Gastrocnemius medialis (tissue), 4 donors: Measurements from ENCODE around the gene CADM2. TPM values are rescaled to one million over a fixed set of nuclear protein-coding genes. Genes with fewer than 3 reads are reported as not detected.

ENCODE experiments used
- ATAC-seq, 2 donors: fragments of 150-250 bp; one replicate each; pipeline ENCODE4 v1.9.1; 2016
- DNase-seq, 2 donors: peaks; one replicate each; pipeline ENCODE4 v3.0.0-alpha.2; 2019
- H3K27ac ChIP-seq, 4 donors: fragments of 200-600 bp; sonication (generic); 1 replicate in 1 of 4; 2 replicates in 3 of 4; pipeline ENCODE4 v1.5.1; 2016 to 2018; ENCODE audit warnings: mild to moderate bottlenecking in 2 of 4, moderate library complexity in 1 of 4
- H3K27me3 ChIP-seq, 3 donors: fragments of 200-600 bp; sonication (generic) in 2 of 3; 1 replicate in 1 of 3; 2 replicates in 2 of 3; pipeline versions ENCODE4 v1.5.1 to v1.6.0; 2016 to 2019; ENCODE audit warnings: mild to moderate bottlenecking in 1 of 3, moderate library complexity in 1 of 3
- H3K36me3 ChIP-seq, 2 donors: fragments of 200-600 bp; sonication (generic) in 1 of 2; one replicate each; pipeline ENCODE4 v1.5.1; 2017 to 2018
- H3K4me1 ChIP-seq, 2 donors: fragments of 200-600 bp; sonication (generic) in 1 of 2; one replicate each; pipeline ENCODE4 v1.5.1; 2016 to 2017; ENCODE audit warnings: mild to moderate bottlenecking in 2 of 2
- H3K4me3 ChIP-seq, 4 donors: fragments of 200-600 bp; sonication (generic) in 3 of 4; 1 replicate in 1 of 4; 2 replicates in 3 of 4; pipeline ENCODE4 v1.5.1; 2016 to 2019; ENCODE audit warnings: mild to moderate bottlenecking in 2 of 4
- H3K9me3 ChIP-seq, 3 donors: fragments of 200-600 bp; sonication (generic) in 2 of 3; 1 replicate in 1 of 3; 2 replicates in 2 of 3; pipeline ENCODE4 v1.5.1; 2016 to 2019
- POLR2A ChIP-seq, 2 donors: fragments of 450-650 bp; IDR thresholded peaks; one replicate each; pipeline ENCODE4 v1.6.1; 2017; ENCODE audit warnings: antibody characterized with exemption in 2 of 2, mild to moderate bottlenecking in 2 of 2, moderate library complexity in 2 of 2
- in situ Hi-C, 4 donors: fragments of 200-750 bp; cut with MboI; loops; one replicate each; pipeline versions ENCODE4 v1.15.0 to v1.8.0; 2017; ENCODE audit warnings: low sequenced_read_pairs in 4 of 4
- intact Hi-C: fragments of 100-400 bp; cut with DNase I; formaldehyde crosslinking; loops from one replicate; pipeline ENCODE4 v1.15.1; 2023; ENCODE audit warnings: low total_unique reads
- total RNA-seq, 4 donors: library from RNA; depleted of rRNA; stranded (reverse); fragments of >200 nt; gene quantifications; one replicate each; pipeline versions ENCODE4 v1.1.0 to v1.2.3, GENCODE V29; 2016
- TF ChIP-seq, protein P1 (sequence below), 5 experiments: fragments of 450-650 bp in 3 of 5; fragments of 200-600 bp in 2 of 5; sonication (generic) in 2 of 5; IDR thresholded peaks in 4 of 5; conservative IDR thresholded peaks in 1 of 5; 1 replicate in 4 of 5; 2 replicates in 1 of 5; pipeline ENCODE4 v1.5.1; 2016 to 2019; ENCODE audit warnings: antibody characterized with exemption in 5 of 5, mild to moderate bottlenecking in 3 of 5, moderate library complexity in 3 of 5

CADM2 gene
- total RNA-seq, 4 donors from 2014 or later, result 2.7 to 9.0 (median 6.0) TPM

DNA sequence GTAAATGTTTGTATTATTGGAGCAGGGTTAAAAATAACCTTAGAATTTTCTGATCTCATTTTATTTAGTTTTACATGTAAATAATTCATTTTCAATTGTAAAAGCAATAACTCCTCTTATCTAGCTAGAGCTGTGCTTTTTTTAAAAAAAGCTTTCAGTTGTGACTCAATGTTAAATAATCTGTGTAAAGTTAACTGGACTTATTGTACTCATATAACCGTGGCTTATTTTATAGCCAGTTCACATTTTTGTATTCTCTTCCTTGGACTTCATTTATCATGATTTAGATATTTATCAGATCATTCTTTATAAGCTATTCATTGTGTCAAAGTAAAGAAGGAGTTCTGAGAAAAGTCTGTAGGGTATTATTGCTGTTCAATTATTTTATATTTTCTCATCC is 435.6 kb downstream of the CADM2 start:
- intact Hi-C loops, result no loop called here

DNA sequence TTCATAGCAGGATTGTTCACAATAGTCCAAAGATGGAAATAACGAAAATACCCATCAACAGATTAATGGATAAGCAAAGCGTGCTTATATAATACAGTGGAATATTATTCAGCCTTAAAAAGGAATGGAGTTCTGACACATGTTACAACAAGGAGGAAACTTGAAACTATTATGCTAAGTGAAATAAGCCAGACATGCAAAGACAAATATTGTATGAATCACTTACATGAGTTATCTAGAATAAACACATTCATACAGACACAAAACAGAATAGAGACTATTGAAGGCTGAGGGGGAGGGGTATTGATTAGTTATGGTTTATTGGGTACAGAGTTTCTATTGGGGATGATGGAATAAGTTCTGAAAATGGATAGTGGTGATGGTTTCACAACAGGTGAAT is 438.6 kb downstream of the CADM2 start:
- H3K27me3 ChIP-seq, result no peaks in the 10 kb centered on the region
- no peak for TF ChIP-seq POLR2A (IDR thresholded peaks at IDR 0.05)
- TF ChIP-seq, protein P1, sequence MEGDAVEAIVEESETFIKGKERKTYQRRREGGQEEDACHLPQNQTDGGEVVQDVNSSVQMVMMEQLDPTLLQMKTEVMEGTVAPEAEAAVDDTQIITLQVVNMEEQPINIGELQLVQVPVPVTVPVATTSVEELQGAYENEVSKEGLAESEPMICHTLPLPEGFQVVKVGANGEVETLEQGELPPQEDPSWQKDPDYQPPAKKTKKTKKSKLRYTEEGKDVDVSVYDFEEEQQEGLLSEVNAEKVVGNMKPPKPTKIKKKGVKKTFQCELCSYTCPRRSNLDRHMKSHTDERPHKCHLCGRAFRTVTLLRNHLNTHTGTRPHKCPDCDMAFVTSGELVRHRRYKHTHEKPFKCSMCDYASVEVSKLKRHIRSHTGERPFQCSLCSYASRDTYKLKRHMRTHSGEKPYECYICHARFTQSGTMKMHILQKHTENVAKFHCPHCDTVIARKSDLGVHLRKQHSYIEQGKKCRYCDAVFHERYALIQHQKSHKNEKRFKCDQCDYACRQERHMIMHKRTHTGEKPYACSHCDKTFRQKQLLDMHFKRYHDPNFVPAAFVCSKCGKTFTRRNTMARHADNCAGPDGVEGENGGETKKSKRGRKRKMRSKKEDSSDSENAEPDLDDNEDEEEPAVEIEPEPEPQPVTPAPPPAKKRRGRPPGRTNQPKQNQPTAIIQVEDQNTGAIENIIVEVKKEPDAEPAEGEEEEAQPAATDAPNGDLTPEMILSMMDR (IDR thresholded peaks at IDR 0.05 in 4 of 5, conservative IDR thresholded peaks at IDR 0.05 in 1 of 5), result no peak
- intact Hi-C loops, result no loop called here
- in situ Hi-C loops, result no loop called here
- ATAC-seq (no peak), DNase-seq (no peak)
- no peaks in the 10 kb centered on the region for H3K9me3 ChIP-seq
- peaks cover 0 to 3% of the 10 kb centered on the region in 2 donors for H3K36me3 ChIP-seq
- H3K4me1 ChIP-seq, result no peaks in the 10 kb centered on the region
- no peak overlapping the region for H3K27ac ChIP-seq
- no peak overlapping the region for H3K4me3 ChIP-seq

More for the DNA sequence above, 435.6 kb downstream of the CADM2 start:
- no peaks in the 10 kb centered on the region for H3K9me3 ChIP-seq
- no peaks in the 10 kb centered on the region for H3K27me3 ChIP-seq
- no peak overlapping the region for H3K27ac ChIP-seq
- no peaks in the 10 kb centered on the region for H3K4me1 ChIP-seq
- TF ChIP-seq, protein P1 (IDR thresholded peaks at IDR 0.05 in 4 of 5, conservative IDR thresholded peaks at IDR 0.05 in 1 of 5), result no peak
- TF ChIP-seq POLR2A (IDR thresholded peaks at IDR 0.05), result no peak
- no peaks in the 10 kb centered on the region for H3K36me3 ChIP-seq
- ATAC-seq (no peak), DNase-seq (no peak)
- in situ Hi-C loops, result no loop called here
- no peak overlapping the region for H3K4me3 ChIP-seq

DNA sequence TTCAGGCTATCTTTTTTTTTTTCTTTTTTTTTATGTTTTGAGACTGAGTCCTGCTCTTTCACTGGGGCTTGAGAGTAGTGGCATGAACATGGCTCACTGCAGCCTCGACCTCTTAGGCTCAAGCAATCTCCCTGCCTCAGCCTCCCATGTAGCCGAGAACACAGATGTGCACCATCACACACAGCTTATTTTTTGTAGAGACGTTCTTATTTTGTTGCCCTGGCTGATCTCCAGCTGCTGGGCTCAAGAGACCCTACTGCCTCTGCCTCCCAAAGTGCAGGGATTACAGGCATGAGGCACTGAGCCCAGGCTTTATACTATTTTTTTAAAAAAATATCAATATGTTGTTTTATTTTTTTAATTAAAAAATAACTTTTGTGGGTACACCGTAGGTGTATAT is 467.3 kb downstream of the CADM2 start:
- H3K27ac ChIP-seq, result no peak overlapping the region
- ATAC-seq (no peak), DNase-seq (no peak)
- H3K4me3 ChIP-seq, result no peak overlapping the region
- TF ChIP-seq, protein P1 (IDR thresholded peaks at IDR 0.05 in 4 of 5, conservative IDR thresholded peaks at IDR 0.05 in 1 of 5), result no peak
- no peaks in the 10 kb centered on the region for H3K27me3 ChIP-seq
- H3K36me3 ChIP-seq, result no peaks in the 10 kb centered on the region
- no peaks in the 10 kb centered on the region for H3K9me3 ChIP-seq
- H3K4me1 ChIP-seq, result no peaks in the 10 kb centered on the region
- intact Hi-C loops (no loop called here), in situ Hi-C loops (no loop called here)

DNA sequence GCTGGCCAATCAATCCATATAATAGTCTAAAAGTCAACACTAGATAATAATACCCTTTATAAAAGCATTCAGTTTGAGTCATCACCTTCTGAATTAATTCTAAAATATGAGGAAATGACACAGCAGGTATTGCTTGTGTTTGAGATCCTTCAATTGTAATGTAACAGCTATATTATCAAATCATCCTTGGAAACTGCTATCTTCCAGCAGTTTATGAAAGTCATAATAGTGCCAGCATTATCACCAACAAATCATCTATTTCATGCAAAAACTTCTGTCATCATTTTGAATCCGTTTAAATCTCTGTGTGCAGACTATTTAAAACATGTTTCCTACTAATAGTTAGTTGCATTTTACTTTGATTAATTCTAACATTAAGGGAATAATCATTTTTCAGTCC is 468.7 kb downstream of the CADM2 start:
- in situ Hi-C loops (no loop called here), intact Hi-C loops (no loop called here)
- H3K4me3 ChIP-seq, result no peak overlapping the region
- TF ChIP-seq, protein P1 (IDR thresholded peaks at IDR 0.05 in 4 of 5, conservative IDR thresholded peaks at IDR 0.05 in 1 of 5), result no peak
- no peaks in the 10 kb centered on the region for H3K9me3 ChIP-seq
- no peaks in the 10 kb centered on the region for H3K4me1 ChIP-seq
- no peaks in the 10 kb centered on the region for H3K27me3 ChIP-seq
- ATAC-seq (no peak), DNase-seq (no peak)
- no peak overlapping the region for H3K27ac ChIP-seq
- no peaks in the 10 kb centered on the region for H3K36me3 ChIP-seq

DNA sequence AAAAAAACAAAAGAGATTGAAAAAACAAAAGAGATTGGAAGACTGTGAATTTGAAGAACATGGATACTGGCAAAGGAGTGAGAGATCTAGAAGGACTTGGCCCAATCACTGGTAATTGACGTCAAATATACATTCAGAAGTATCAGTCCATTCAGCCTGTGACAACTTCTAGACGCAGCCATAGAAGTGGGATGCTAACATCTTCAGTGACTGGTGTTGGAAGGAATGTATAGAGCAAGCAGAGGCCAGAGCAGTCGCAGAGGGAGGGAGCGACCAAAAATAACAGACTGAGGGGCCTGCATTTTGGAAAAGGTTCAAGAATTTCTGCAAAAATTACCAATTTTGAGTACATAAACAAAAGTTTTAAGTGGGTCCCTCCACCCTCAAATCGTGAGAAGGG is 473.3 kb downstream of the CADM2 start:
- in situ Hi-C loops (no loop called here), intact Hi-C loops (no loop called here)
- Histone ChIP-seq H3K4me3 (no peak overlapping the region), H3K4me1 (no peaks in the 10 kb centered on the region), H3K36me3 (no peaks in the 10 kb centered on the region), H3K27ac (no peak overlapping the region), H3K9me3 (no peaks in the 10 kb centered on the region), H3K27me3 (no peaks in the 10 kb centered on the region)
- no peak for ATAC-seq
- no peak for DNase-seq
- TF ChIP-seq, protein P1 (IDR thresholded peaks at IDR 0.05 in 4 of 5, conservative IDR thresholded peaks at IDR 0.05 in 1 of 5), result no peak
- no peak for TF ChIP-seq POLR2A (IDR thresholded peaks at IDR 0.05)
